ENCODE measurements around the gene PSMA6. TPM values are rescaled to one million over a fixed set of nuclear protein-coding genes. Genes with fewer than 3 reads are reported as not detected.
A peak's percentile ranks its signal among the peaks of the same experiment; 100 is the strongest.

The PSMA6 gene
- total and polyA plus RNA-seq, 2 of the 8 experiments (the other 6 are each of a cell fraction or from before 2014, with no cell fraction given): 180 to 238 TPM

GRCh38 chr14:35342489-35343010 is 50.4 kb downstream of the PSMA6 start:
- Histone ChIP-seq H2BK12ac (ENCODE audit: low read depth, low read length) (no peak overlapping the region), H2AK5ac (ENCODE audit: low read depth, low read length) (no peak overlapping the region), H3K4me2 (ENCODE audit: insufficient read depth in 1 of 2, low read depth in 2 of 2, low read length in 2 of 2) (no peak overlapping the region), H3K27ac (ENCODE audit: low read depth, low read length) (no peak overlapping the region), H4K5ac (ENCODE audit: insufficient read length, low read depth, low read length) (no peak overlapping the region), H3K23me2 (ENCODE audit: low read depth, low read length) (no peaks in the 10 kb centered on the region), H4K20me1 (replicated peaks in 1 of 2; ENCODE audit: control insufficient read depth in 1 of 2, insufficient read depth in 2 of 2, low read length in 2 of 2) (no peaks in the 10 kb centered on the region), H3K27me3 (replicated peaks in 1 of 4; ENCODE audit: control insufficient read depth in 3 of 4, extremely low read depth in 1 of 4, insufficient read depth in 3 of 4, low read length in 3 of 4) (no peaks in the 10 kb centered on the region), H3K79me2 (ENCODE audit: control insufficient read depth in 1 of 2, insufficient read depth in 2 of 2, low read length in 2 of 2) (no peaks in the 10 kb centered on the region), H3K4me3 (ENCODE audit: extremely low read depth in 1 of 4, insufficient read depth in 2 of 4, low read depth in 3 of 4, low read length in 4 of 4) (no peak overlapping the region), H2BK15ac (ENCODE audit: low read length) (0 out of 2 replicates have a peak overlapping the region, but pooled peaks have one; percentile 4), H2AFZ (ENCODE audit: low read length) (no peak overlapping the region), H3K23ac (ENCODE audit: insufficient read length) (no peak overlapping the region), H2BK5ac (ENCODE audit: low read depth, low read length) (no peak overlapping the region), H3K36me3 (ENCODE audit: control insufficient read depth in 2 of 4, insufficient read depth in 4 of 4, low read length in 3 of 4) (no peaks in the 10 kb centered on the region), H3K18ac (ENCODE audit: extremely low read depth, low read length) (peak overlapping the region; percentile 2; the same call in 1 of the 2 replicates), H3K4me1 (replicated peaks in 1 of 4; ENCODE audit: control insufficient read depth in 3 of 4, insufficient read depth in 4 of 4, low read length in 3 of 4) (peaks cover 3 to 16% (median 11%) of the 10 kb centered on the region in 4 experiments), H3K79me1 (ENCODE audit: low read depth, low read length) (no peaks in the 10 kb centered on the region), H4K91ac (replicated peaks; ENCODE audit: insufficient read length, low read length) (no peak overlapping the region), H3K9ac (replicated peaks in 1 of 4; ENCODE audit: extremely low read depth in 1 of 4, low read depth in 3 of 4, low read length in 3 of 4) (no peak overlapping the region), H2BK20ac (ENCODE audit: low read length) (no peak overlapping the region), H3K4ac (replicated peaks; ENCODE audit: insufficient read length, low read depth, low read length) (no peak overlapping the region), H3K56ac (replicated peaks; ENCODE audit: insufficient read length, low read depth, low read length) (no peak overlapping the region), H3K14ac (ENCODE audit: insufficient read length) (no peak overlapping the region), H3K9me3 (ENCODE audit: insufficient read depth in 2 of 2, low read depth in 1 of 2, low read length in 1 of 2) (no peaks in the 10 kb centered on the region), H2BK120ac (replicated peaks; ENCODE audit: low read depth, low read length) (no peak overlapping the region), H4K8ac (ENCODE audit: extremely low read depth, insufficient read depth, low read length) (no peak overlapping the region)
- 91% methylated on average over 8 of the region's 8 CpGs; no CpG with 5 or more reads in 1 of the 2 experiments for WGBS, 2 experiments (ENCODE audit: extremely low coverage in 1 of 2, insufficient coverage in 1 of 2, insufficient read length in 1 of 2, insufficient replicate concordance in 2 of 2, low coverage in 1 of 2, low lambda C conversion rate in 2 of 2, missing lambda C conversion rate in 1 of 2)
- ChIA-PET POLR2A (ENCODE audit: partially characterized antibody) (interaction anchor here (0.9 to 1.0 kb wide), 2 partner anchors 9 to 127 kb away, joined by 3 read pairs; no protein-coding TSS in a partner anchor), CTCF (ENCODE audit: partially characterized antibody) (interaction anchor here (0.7 to 1.6 kb wide), 4 partner anchors 9 to 202 kb away, joined by 3 read pairs; no protein-coding TSS in a partner anchor)
- DNase-seq (ENCODE audit: low read depth in 1 of 2, low spot score in 2 of 2): no peak
- FAIRE-seq: no peak
- no peak for TF ChIP-seq CHD2 (IDR thresholded peaks at IDR 0.05; ENCODE audit: low read length)
- no peak for TF ChIP-seq GABPA (IDR thresholded peaks at IDR 0.05; ENCODE audit: borderline replicate concordance, insufficient read depth, low read length)
- TF ChIP-seq SP2 (IDR thresholded peaks at IDR 0.05; ENCODE audit: low read length): no peak
- TF ChIP-seq KDM5A (IDR thresholded peaks at IDR 0.05; ENCODE audit: low read length): no peak
- no peak for TF ChIP-seq BACH1 (IDR thresholded peaks at IDR 0.05; ENCODE audit: low read length)
- no peak for TF ChIP-seq RBBP5 (IDR thresholded peaks at IDR 0.05; ENCODE audit: borderline replicate concordance, low read depth, low read length)
- TF ChIP-seq CTBP2 (IDR thresholded peaks at IDR 0.05; ENCODE audit: borderline replicate concordance, insufficient read depth, insufficient read length, low read length): no peak
- no peak for TF ChIP-seq HDAC2 (IDR thresholded peaks at IDR 0.05; ENCODE audit: borderline replicate concordance in 1 of 2, low read depth in 2 of 2, low read length in 2 of 2)
- no peak for TF ChIP-seq PHF8 (conservative IDR thresholded peaks at IDR 0.05; ENCODE audit: low read depth, low read length)
- TF ChIP-seq BCL11A (IDR thresholded peaks at IDR 0.05; ENCODE audit: low read depth in 2 of 2, low read length in 2 of 2): no peak
- TF ChIP-seq SP4 (IDR thresholded peaks at IDR 0.05; ENCODE audit: low read length): no peak
- TF ChIP-seq EZH2 (IDR thresholded peaks at IDR 0.05; ENCODE audit: low read depth, low read length, severe bottlenecking): no peak
- TF ChIP-seq SIRT6 (IDR thresholded peaks at IDR 0.05; ENCODE audit: low read length): no peak
